Type B pancreatic cell (in vitro differentiated cells): Measurements from ENCODE around the gene ADGRG7. TPM values are rescaled to one million over a fixed set of nuclear protein-coding genes. Genes with fewer than 3 reads are reported as not detected.

ENCODE experiments used
- DNase-seq: peaks from one replicate; pipeline ENCODE4 v3.0.0; 2021; ENCODE audit warnings: mixed read lengths; ENCODE audit not compliant: unreplicated experiment; ENCODE audit errors: extremely low spot score
- H3K27ac Mint-ChIP-seq: 2 replicates; pipeline ENCODE4 v1.8.0; 2021; ENCODE audit warnings: mild to moderate bottlenecking, mixed read lengths
- H3K27me3 Mint-ChIP-seq: 2 replicates; pipeline ENCODE4 v1.8.0; 2021; ENCODE audit warnings: mixed read lengths
- H3K36me3 Mint-ChIP-seq: 2 replicates; pipeline ENCODE4 v1.8.0; 2021; ENCODE audit warnings: mixed read lengths
- H3K4me1 Mint-ChIP-seq: one replicate; pipeline ENCODE4 v1.8.0; 2021; ENCODE audit warnings: mixed read lengths; ENCODE audit not compliant: unreplicated experiment
- H3K4me3 Mint-ChIP-seq: 2 replicates; pipeline ENCODE4 v1.8.0; 2021; ENCODE audit warnings: mild to moderate bottlenecking, mixed read lengths
- H3K9me3 Mint-ChIP-seq: 2 replicates; pipeline ENCODE4 v1.8.0; 2021; ENCODE audit warnings: mixed read lengths
- total RNA-seq: library from RNA; stranded (reverse); gene quantifications from 2 replicates; pipeline ENCODE4 v1.2.1, GENCODE V29; 2021; ENCODE audit warnings: low replicate concordance
- TF ChIP-seq, protein P1 (sequence below): fragments of 200-600 bp; sonication (generic); conservative IDR thresholded peaks from 2 replicates; pipeline ENCODE4 v1.5.0; 2021; ENCODE audit warnings: antibody characterized with exemption, mild to moderate bottlenecking

Gene ADGRG7
- total RNA-seq, 1 donor from 2014 or later = 2.8 TPM

DNA sequence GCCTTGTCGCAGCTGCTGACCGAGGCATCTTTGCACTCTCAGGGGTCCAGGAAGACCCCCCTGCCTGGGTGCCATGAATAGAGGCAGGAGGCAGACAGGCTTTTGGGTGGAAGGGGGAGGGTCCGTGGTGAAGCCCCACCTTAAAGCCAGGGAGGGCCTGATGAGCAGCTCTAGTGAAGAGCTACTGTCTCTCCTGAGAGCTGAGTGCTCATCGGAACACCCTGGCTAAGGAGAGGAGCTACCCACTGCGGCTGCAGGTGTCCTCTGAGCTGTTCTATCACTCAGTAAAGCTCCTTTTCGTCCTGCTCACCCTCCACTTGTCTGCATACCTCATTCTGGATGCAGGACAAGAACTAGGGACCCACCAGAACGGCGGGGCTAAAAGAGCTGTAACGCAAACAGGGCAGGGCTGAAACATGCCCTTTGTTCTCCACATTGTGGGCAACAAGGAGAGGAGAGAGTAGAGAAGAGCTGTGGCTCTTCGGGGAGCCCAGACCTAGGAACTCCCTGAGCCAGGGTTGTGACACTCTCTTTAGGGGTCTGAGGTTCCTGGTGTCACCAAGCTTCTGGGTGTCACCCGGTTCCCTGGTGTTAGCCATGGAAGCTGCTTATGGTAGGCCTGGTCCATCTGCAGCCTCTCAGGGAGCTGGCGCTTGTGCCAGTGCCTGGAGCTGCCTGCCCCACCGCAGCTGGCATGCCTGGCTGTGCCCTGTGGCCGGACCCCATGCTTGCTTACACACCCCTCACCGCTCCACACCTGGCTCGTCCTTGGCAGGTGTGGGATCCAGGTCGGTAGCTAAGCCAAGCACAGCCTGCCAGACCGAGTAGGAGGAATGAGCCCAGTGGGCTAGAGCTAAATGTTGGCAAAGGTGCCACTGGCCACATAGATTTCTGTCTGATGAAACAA is 73.7 kb downstream of the ADGRG7 start:
- Mint-ChIP-seq H3K4me3 (no peak overlapping the region), H3K27ac (no peak overlapping the region), H3K9me3 (no peaks in the 10 kb centered on the region), H3K4me1 (no peaks in the 10 kb centered on the region), H3K36me3 (no peaks in the 10 kb centered on the region), H3K27me3 (no peaks in the 10 kb centered on the region)
- no peak for DNase-seq
- TF ChIP-seq, protein P1, sequence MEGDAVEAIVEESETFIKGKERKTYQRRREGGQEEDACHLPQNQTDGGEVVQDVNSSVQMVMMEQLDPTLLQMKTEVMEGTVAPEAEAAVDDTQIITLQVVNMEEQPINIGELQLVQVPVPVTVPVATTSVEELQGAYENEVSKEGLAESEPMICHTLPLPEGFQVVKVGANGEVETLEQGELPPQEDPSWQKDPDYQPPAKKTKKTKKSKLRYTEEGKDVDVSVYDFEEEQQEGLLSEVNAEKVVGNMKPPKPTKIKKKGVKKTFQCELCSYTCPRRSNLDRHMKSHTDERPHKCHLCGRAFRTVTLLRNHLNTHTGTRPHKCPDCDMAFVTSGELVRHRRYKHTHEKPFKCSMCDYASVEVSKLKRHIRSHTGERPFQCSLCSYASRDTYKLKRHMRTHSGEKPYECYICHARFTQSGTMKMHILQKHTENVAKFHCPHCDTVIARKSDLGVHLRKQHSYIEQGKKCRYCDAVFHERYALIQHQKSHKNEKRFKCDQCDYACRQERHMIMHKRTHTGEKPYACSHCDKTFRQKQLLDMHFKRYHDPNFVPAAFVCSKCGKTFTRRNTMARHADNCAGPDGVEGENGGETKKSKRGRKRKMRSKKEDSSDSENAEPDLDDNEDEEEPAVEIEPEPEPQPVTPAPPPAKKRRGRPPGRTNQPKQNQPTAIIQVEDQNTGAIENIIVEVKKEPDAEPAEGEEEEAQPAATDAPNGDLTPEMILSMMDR = no peak

DNA sequence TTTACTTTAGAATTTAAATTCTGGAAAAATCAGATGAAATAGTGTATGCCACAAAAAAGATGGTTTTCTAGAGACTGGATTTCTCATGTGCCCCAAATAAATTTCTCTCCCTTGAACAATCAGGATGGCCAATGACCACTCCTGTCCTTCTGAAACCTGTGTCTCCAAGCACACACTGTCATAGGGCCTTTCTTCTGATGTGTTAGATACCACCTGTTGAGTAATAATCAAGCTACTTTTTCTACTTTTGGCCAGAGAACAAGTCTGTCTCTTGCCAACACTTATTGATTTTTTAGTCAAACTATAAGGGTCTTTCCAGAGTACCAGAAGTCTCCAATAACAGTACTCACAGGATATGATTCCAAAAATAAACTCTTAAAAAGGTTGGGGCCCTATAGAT is 83.8 kb downstream of the ADGRG7 start:
- no peak overlapping the region for H3K4me3 Mint-ChIP-seq
- DNase-seq = no peak
- peaks cover 3% of the 10 kb centered on the region for H3K27me3 Mint-ChIP-seq
- peaks cover 5% of the 10 kb centered on the region for H3K9me3 Mint-ChIP-seq
- H3K36me3 Mint-ChIP-seq = peaks cover 4% of the 10 kb centered on the region
- no peak overlapping the region for H3K27ac Mint-ChIP-seq
- no peaks in the 10 kb centered on the region for H3K4me1 Mint-ChIP-seq
- TF ChIP-seq, protein P1 = no peak

- H3K4me3 Mint-ChIP-seq = no peak overlapping the region
- H3K27ac Mint-ChIP-seq = no peak overlapping the region
- peaks cover 5% of the 10 kb centered on the region for H3K9me3 Mint-ChIP-seq
- TF ChIP-seq, protein P1 = no peak
- peaks cover 6% of the 10 kb centered on the region for H3K27me3 Mint-ChIP-seq
- DNase-seq = no peak
- H3K4me1 Mint-ChIP-seq = no peaks in the 10 kb centered on the region
- peaks cover 4% of the 10 kb centered on the region for H3K36me3 Mint-ChIP-seq
These were observed 86.3 kb downstream of the ADGRG7 start for GRCh38 chr3:100695696-100696095.

DNA sequence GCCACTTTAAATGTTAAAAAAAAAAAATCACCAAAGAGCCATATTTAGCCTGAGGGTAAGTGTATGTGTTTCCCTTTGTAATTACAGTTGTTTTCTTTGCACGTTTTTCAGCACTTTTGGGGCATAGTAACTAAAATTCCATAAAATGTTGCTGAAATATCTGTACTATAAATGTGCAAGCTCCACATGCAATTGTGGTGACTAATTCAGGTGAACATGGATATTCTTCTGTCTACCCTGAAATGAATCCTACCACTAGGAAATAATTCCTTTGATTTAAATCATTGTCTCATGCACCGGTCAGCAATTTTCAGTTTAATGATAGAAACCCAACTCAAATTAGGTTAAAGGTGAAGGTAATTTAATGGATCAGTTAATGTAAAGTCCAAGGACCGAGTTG is 86.8 kb downstream of the ADGRG7 start:
- H3K27me3 Mint-ChIP-seq = peaks cover 6% of the 10 kb centered on the region
- H3K4me1 Mint-ChIP-seq = no peaks in the 10 kb centered on the region
- H3K9me3 Mint-ChIP-seq = peaks cover 5% of the 10 kb centered on the region
- no peak overlapping the region for H3K27ac Mint-ChIP-seq
- H3K36me3 Mint-ChIP-seq = peaks cover 4% of the 10 kb centered on the region
- H3K4me3 Mint-ChIP-seq = no peak overlapping the region
- no peak for DNase-seq
- TF ChIP-seq, protein P1 = no peak

GRCh38 chr3:100697172-100697571 is 87.8 kb downstream of the ADGRG7 start:
- H3K27me3 Mint-ChIP-seq = peaks cover 6% of the 10 kb centered on the region
- H3K4me3 Mint-ChIP-seq = no peak overlapping the region
- peaks cover 7% of the 10 kb centered on the region for H3K9me3 Mint-ChIP-seq
- no peak for DNase-seq
- TF ChIP-seq, protein P1 = no peak
- H3K36me3 Mint-ChIP-seq = peaks cover 4% of the 10 kb centered on the region
- no peak overlapping the region for H3K27ac Mint-ChIP-seq
- H3K4me1 Mint-ChIP-seq = no peaks in the 10 kb centered on the region
